RPMI7951 (cell line): ENCODE results near the gene APBA2. TPM values are rescaled to one million over a fixed set of nuclear protein-coding genes. Genes with fewer than 3 reads are reported as not detected.

Experiments
- DNase-seq: peaks from one replicate; pipeline ENCODE4 v3.0.0-alpha.2; 2012; ENCODE audit warnings: low read depth
- total RNA-seq: library from RNA; depleted of rRNA; stranded (reverse); fragments of >200 nt; shearing (Covaris generic); gene quantifications from 2 replicates; pipeline ENCODE4 v1.2.3, GENCODE V29; 2014

Gene APBA2
- total RNA-seq, 1 experiment from 2014 or later: 4.2 TPM

GRCh38 chr15:28896951-28897350 lies 11.2 kb downstream of the APBA2 start:
- peak; percentile 89 for DNase-seq

DNA sequence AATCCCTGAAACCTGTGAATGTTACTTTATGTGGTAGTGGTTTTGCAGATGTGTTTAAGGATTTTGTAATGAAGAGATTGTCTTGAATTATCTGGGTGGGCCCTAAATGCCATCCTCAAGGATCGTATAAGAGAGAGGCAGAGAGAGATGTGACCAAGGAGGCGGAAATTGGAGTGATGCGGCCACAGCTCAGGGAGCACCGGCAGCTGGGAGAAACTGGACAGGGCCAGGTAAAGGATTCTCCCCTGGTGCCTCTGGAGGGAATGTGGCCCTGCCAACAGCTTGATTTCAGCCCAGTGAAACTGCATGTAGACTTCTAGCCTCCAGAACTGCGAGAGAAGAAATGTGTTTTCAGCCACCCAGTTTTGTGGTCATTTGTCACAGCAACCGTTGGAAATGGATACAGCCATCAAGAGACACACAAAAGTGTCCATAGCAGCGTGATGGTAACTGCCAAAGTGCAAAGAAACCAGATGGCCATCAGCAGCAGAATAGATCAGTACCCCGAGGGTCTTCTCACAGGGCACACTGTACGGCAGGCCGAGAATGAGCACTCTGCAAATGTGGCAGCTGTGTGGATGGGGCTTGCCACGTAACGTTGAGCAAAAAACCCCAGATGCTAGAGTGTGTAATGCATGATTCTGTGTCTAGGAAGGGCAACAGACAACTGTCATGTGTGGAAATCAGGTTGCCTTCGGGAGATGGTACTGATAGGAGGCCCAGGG lies 12.2 kb downstream of the APBA2 start:
- DNase-seq: no peak

DNA sequence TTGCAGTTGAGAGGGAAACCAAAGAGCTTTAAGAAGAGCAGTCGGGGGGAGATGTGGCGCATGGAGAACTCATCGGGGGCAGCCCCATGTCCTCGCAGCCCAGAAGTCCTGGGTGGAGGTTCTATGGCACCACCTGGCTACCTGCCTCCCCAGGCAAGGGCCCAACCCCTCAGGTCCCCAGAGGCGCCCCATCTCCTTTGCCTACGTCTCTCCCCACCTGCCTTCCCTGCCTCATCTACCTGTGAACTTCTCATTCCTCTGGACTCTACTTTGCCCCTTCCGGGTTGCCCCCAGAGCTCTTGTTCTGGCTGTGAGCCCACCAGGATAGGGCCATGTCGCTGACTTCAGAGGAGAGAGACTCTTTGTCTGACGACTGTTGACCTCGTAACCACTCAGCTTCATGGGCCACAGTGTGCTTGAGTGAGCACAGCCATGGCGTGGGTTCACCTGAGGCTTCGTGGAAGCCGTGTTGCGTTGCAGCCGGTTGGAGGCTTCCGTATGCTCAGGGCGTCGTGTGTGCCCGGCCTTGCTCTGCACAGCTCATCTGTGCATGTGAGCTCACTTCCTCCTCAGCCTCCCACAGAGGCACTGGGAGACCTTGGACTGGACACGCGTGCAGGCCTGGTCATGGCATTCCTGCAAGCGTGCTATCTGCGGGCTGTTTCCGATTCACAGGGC lies 13.4 kb downstream of the APBA2 start:
- no peak for DNase-seq

GRCh38 chr15:28900041-28900891 lies 14.5 kb downstream of the APBA2 start:
- no peak for DNase-seq

- DNase-seq: no peak
Measured at GRCh38 chr15:28900892-28901586, 15.3 kb downstream of the APBA2 start.

- no peak for DNase-seq
Measured at GRCh38 chr15:28901587-28901980, 15.8 kb downstream of the APBA2 start.

DNA sequence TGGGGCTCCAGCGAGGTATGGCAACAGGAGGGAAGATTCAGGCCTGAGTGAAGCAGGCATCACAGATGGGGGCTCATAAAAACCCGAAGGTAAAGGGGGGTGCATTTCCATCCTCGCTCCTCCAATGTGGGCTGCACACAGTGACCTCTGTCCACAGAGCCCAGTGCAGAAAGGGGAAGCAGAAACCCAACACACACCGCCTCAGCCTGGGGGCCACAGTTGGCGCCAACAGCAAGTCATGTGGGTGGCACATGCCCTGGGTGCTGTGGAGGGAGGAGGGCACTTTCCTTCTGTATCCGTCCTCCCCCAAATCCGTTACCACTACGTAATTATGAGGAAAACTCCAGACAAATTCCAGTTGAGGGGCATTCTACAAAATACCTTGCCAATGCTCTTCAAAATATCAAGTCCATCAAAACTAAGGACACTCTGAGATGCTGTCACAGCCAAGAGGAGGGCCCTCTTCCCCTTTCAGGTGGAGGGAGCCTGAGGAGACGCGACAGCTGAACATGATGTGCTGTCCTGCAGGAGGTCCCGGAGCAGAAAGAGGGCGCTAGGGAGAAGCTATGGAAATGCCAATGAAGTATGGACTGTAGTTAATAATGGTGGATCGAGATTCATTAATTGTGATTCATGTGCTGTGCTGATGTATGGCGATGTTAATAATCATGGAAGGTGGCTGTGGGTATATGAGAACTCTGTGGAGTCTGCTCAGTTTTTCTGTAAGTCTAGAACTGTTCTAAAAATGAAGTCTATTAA lies 16.4 kb downstream of the APBA2 start:
- no peak for DNase-seq

DNA sequence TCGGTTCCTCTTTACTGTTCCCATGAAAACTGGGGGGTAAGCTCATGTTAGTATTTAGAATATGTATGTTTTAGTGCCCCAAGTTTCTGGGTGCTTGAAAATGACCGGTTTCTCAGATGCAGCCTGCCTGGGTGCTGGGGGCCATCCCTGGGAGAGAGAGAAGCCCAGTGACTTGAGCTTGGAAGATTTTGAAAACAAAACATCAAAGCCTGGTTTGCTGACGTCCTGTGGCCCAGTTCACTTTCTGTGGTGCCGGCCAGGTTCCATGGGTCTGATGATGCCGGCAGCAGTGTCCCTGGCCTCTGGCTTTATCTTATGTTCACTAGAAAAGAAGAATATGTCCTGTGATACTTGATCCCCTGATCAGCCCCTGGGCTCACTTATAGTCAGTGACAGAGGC lies 17.1 kb downstream of the APBA2 start:
- no peak for DNase-seq

DNA sequence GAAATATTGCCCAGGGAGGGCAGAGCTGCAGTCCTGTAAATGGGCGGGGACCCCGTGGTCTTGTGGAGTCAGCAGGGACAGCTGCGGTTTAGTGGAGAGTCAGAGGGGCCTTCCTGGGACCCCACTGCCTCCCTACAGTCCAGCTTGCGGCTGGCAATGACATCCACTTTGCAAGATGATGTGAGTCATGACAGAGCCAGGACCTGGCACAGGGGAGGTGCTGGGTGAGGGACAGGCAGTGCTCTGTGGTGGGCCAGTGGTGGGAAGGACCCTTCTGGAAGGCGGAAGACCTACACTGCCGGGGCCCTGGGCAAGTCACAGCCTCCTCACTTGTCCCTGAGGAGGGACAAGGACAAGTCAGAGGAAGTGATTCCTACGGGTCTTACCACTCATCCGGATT lies 17.8 kb downstream of the APBA2 start:
- DNase-seq: no peak

DNA sequence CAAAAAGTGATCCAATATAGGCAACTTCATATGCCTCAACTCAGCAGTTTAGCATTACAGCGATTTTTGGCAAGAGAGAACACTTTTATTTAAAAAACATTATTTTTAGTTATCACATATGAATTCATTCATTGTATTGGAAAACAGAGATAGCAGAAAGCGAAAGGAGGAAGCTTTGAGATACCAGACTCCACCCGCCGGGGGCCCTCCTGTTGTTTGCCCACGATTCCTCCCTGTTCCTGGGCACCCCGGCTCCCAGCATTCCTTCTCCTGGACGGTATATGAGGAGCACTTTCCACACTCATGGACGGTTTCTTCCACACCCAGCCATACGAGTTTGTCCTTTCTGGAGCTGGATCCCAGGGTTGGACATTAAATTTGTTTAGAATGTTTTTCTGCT lies 18.2 kb downstream of the APBA2 start:
- DNase-seq: no peak

DNA sequence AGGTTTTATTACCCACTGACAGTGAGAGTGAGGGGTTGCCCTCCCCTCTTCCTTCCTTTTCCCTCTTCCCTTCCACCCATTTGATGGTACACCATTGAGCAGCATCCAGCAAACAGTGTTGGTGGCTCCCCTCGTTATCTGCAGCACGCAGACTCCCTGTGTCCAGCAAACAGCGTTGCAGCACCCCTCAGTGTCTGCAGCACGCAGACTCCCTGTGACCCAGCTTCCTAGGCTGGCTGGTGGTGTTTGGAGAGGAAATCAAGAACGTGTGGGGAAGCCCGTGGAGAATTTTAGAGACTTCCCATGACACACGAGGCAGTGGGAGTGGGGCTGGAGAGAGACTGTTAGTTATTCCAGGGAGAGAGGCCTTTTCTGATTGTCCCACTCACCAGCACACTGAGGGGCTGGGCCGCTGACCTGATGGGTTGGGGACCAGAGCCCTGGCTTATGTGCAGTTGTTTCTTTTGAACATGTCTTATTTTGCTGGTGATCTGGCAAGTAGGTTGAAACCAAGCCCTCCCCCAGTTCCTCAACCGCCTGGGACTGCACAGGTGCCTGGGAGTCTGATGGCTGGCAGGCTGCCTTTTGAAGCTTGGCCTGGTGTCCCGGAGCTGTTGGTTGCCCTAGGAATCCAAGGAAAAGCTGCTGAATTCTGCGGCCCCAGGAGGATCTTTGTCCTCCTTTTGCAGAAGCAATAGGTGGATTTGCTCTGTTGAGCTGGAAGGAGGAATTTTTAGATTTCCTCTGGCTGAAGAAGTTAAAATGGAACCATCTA lies 19.0 kb downstream of the APBA2 start:
- no peak for DNase-seq

- no peak for DNase-seq
Measured at GRCh38 chr15:28907338-28907960, 21.7 kb downstream of the APBA2 start.

GRCh38 chr15:28909958-28910500 lies 24.3 kb downstream of the APBA2 start:
- DNase-seq: no peak

DNA sequence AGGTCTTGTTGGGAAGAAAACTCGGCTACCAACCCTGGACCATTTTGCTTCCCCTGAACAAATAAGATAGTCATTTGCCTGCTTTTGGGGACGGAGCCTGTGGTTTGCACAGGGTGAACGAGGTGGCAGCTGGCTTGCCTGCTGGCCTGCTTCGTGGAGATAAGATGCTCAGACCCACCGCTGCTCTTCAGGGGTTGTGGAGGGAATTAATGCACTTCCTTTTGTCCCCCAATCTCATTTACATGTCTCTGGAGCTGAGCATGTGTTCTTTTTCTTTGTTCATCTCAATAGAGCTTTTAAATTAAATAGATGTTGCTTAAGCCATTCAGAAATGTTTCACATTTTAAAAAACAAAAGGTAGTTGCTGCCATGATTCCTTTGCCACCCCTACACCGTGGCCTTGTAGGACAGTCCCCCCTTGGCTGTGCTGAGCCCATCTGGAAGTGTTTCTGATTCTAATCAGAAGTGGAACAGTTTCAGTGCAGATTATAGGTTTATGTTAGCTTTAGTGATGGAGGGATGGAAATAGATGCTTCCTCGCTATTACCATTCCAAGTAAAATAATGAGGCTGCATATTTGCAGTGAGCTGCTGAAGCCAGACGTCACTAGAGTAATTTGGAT lies 25.6 kb downstream of the APBA2 start:
- DNase-seq: no peak

DNA sequence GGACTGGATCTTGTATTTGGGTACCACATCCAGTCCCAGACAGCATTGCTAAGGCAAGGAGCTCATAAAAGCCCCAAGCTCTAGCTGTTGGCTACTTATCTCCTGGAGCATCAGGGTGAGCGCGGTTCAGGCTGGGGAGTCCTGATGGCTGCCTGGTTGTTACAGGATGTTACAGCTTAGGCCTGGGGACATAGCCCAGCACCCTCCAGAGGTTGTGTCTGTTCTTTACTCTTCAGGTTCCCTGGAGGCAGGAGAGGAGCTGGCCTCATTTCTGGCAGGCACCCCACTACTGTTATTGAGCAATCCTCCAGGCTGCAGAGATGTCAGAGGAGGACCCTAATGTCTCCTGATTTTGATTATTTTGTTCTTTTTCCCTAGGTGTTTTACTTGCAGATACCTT lies 26.6 kb downstream of the APBA2 start:
- peak; percentile 9 for DNase-seq

DNA sequence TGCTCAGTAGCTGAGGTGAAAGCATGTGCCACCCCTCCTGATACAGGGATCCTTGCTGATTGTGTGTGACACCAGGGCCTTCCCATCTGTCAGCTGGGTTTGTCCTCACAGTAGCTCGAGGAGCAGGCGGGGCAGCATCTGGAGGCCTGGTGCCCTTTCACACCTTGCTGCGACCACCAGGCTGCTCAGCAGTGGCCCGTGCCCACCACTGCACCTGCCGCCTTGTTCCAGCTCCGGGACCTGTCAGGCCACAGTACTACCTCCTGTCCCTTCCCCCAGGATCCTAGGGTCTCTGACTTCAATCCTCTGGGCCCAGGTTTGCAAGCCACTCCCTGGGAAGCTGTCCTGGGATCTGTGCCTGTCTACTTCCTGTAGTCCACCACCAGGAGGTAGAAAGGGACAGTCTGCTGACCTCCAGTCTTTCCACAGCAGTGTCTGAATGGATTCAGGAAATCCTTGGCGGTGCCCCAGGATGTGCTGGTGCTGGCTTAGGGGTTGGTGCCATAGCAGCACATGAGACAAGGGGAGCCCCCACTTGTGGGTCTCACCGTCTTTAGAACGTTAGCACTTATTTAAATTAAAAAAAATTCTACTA lies 27.5 kb downstream of the APBA2 start:
- DNase-seq: no peak

DNA sequence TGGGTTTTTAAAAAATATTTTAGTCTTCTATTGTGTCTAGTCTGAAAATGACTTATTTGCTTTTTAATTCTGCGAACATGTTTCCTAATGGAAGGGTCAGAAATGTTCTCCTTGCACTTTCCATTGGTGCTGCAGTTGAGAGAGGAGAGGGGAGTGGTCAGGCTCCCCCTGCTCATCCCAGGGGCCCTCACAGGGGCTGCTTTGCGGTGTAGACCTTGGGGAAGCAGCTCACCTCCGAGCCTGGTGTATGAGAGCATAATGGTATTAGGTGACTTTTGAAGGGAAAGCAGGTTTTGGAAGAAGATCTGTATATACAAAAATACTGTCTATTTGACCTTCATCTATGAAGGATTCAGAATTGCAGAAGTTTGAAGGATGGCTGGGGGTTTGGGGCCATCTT lies 28.3 kb downstream of the APBA2 start:
- no peak for DNase-seq

DNA sequence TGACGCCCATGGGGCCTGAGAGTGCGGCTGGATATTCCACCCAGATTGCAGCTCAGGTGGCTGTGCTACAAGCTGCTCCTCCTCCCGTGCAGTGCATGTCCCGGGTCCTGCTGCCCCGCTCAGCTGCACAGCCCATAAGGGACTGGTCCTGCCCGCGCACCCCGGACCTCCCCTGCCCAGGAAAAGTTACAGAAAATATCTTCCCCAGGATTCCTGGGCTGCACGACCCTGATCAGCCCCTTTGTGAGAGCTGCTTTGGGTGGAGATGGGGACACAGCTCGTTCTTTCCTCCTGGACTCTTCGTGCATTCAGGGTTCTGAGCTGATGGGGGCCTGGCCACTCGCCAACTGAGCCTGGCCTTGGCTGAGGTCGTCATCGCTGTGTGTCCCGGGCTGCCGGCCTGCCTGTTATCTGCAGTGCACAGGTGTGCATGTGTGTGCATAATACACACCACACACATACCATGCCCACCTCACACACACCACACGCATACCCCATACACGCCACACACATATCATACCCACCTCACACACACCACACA lies 28.8 kb downstream of the APBA2 start:
- no peak for DNase-seq
